Measurements from ENCODE around the gene RHBDD1. TPM values are rescaled to one million over a fixed set of nuclear protein-coding genes. Genes with fewer than 3 reads are reported as not detected.

The RHBDD1 gene
- total RNA-seq, 1 donor from 2014 or later, result 32.7 TPM

GRCh38 chr2:226865273-226865672 is 29.4 kb downstream of the RHBDD1 start:
- no peak overlapping the region for H3K4me3 Mint-ChIP-seq (ENCODE audit: low read depth)
- H3K27ac Mint-ChIP-seq, result no peak overlapping the region
- no peaks in the 10 kb centered on the region for H3K27me3 Mint-ChIP-seq
- H3K9me3 Mint-ChIP-seq (ENCODE audit: low read depth), result no peaks in the 10 kb centered on the region
- H3K4me1 Mint-ChIP-seq (ENCODE audit: low read depth), result peaks cover 1% of the 10 kb centered on the region
- peaks cover 16% of the 10 kb centered on the region for H3K36me3 Mint-ChIP-seq (ENCODE audit: insufficient read depth)
- DNase-seq (ENCODE audit: low spot score, unreplicated experiment), result no peak
- TF ChIP-seq, protein P1, sequence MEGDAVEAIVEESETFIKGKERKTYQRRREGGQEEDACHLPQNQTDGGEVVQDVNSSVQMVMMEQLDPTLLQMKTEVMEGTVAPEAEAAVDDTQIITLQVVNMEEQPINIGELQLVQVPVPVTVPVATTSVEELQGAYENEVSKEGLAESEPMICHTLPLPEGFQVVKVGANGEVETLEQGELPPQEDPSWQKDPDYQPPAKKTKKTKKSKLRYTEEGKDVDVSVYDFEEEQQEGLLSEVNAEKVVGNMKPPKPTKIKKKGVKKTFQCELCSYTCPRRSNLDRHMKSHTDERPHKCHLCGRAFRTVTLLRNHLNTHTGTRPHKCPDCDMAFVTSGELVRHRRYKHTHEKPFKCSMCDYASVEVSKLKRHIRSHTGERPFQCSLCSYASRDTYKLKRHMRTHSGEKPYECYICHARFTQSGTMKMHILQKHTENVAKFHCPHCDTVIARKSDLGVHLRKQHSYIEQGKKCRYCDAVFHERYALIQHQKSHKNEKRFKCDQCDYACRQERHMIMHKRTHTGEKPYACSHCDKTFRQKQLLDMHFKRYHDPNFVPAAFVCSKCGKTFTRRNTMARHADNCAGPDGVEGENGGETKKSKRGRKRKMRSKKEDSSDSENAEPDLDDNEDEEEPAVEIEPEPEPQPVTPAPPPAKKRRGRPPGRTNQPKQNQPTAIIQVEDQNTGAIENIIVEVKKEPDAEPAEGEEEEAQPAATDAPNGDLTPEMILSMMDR (IDR thresholded peaks at IDR 0.05; ENCODE audit: unreplicated experiment), result no peak

- H3K27ac Mint-ChIP-seq, result no peak overlapping the region
- H3K27me3 Mint-ChIP-seq, result no peaks in the 10 kb centered on the region
- peaks cover 1% of the 10 kb centered on the region for H3K4me1 Mint-ChIP-seq (ENCODE audit: low read depth)
- peaks cover 18% of the 10 kb centered on the region for H3K36me3 Mint-ChIP-seq (ENCODE audit: insufficient read depth)
- H3K4me3 Mint-ChIP-seq (ENCODE audit: low read depth), result no peak overlapping the region
- H3K9me3 Mint-ChIP-seq (ENCODE audit: low read depth), result no peaks in the 10 kb centered on the region
- TF ChIP-seq, protein P1 (IDR thresholded peaks at IDR 0.05; ENCODE audit: unreplicated experiment), result no peak
- no peak for DNase-seq (ENCODE audit: low spot score, unreplicated experiment)
Measured at GRCh38 chr2:226865710-226866109, 29.9 kb downstream of the RHBDD1 start.

- H3K4me3 Mint-ChIP-seq (ENCODE audit: low read depth), result no peak overlapping the region
- TF ChIP-seq, protein P1 (IDR thresholded peaks at IDR 0.05; ENCODE audit: unreplicated experiment), result no peak
- H3K27ac Mint-ChIP-seq, result no peak overlapping the region
Measured at GRCh38 chr2:226868331-226869162, 32.7 kb downstream of the RHBDD1 start.

DNA sequence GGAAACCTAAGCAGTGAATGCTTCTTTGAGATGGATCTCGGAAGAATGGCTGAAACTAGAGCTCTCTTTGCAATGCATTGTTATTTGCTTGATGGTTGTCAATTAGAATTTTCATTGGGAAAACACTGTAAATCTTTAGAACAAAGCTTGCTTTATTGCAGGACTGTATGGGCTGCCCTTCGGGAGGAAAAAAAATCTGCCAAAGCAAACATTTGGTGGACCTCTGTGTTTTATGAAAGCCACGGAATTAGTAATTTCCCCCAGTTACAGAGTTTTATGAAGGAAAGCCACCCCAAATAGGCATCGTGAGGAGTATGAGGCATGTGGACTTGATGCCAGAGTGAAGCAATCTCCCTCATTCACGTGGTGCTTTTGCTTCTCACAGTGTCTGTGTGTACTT is 33.5 kb downstream of the RHBDD1 start:
- no peak overlapping the region for H3K4me3 Mint-ChIP-seq (ENCODE audit: low read depth)
- H3K4me1 Mint-ChIP-seq (ENCODE audit: low read depth), result peaks cover 5% of the 10 kb centered on the region
- peaks cover 20% of the 10 kb centered on the region for H3K36me3 Mint-ChIP-seq (ENCODE audit: insufficient read depth)
- H3K27me3 Mint-ChIP-seq, result no peaks in the 10 kb centered on the region
- H3K9me3 Mint-ChIP-seq (ENCODE audit: low read depth), result no peaks in the 10 kb centered on the region
- no peak for DNase-seq (ENCODE audit: low spot score, unreplicated experiment)
- H3K27ac Mint-ChIP-seq, result no peak overlapping the region
- TF ChIP-seq, protein P1 (IDR thresholded peaks at IDR 0.05; ENCODE audit: unreplicated experiment), result no peak

More at GRCh38 chr2:226868331-226869162, 32.7 kb downstream of the RHBDD1 start:
- peaks cover 3% of the 10 kb centered on the region for H3K4me1 Mint-ChIP-seq (ENCODE audit: low read depth)
- DNase-seq (ENCODE audit: low spot score, unreplicated experiment), result no peak
- H3K9me3 Mint-ChIP-seq (ENCODE audit: low read depth), result no peaks in the 10 kb centered on the region
- no peaks in the 10 kb centered on the region for H3K27me3 Mint-ChIP-seq
- peaks cover 20% of the 10 kb centered on the region for H3K36me3 Mint-ChIP-seq (ENCODE audit: insufficient read depth)

GRCh38 chr2:226873051-226873620 is 37.3 kb downstream of the RHBDD1 start:
- no peak overlapping the region for H3K4me3 Mint-ChIP-seq (ENCODE audit: low read depth)
- TF ChIP-seq, protein P1 (IDR thresholded peaks at IDR 0.05; ENCODE audit: unreplicated experiment), result no peak
- H3K27ac Mint-ChIP-seq, result no peak overlapping the region

More at GRCh38 chr2:226873051-226873620, 37.3 kb downstream of the RHBDD1 start:
- H3K9me3 Mint-ChIP-seq (ENCODE audit: low read depth), result no peaks in the 10 kb centered on the region
- H3K4me1 Mint-ChIP-seq (ENCODE audit: low read depth), result peaks cover 18% of the 10 kb centered on the region
- H3K27me3 Mint-ChIP-seq, result no peaks in the 10 kb centered on the region
- no peak for DNase-seq (ENCODE audit: low spot score, unreplicated experiment)
- H3K36me3 Mint-ChIP-seq (ENCODE audit: insufficient read depth), result peaks cover 15% of the 10 kb centered on the region

All from progenitor cell of endocrine pancreas (in vitro differentiated cells).